Liver (tissue), 9 donors: ENCODE data around the gene UBR4. TPM values are rescaled to one million over a fixed set of nuclear protein-coding genes. Genes with fewer than 3 reads are reported as not detected.

Experiments
- DNase-seq: peaks from one replicate; pipeline ENCODE4 v3.0.0-alpha.2; 2017; ENCODE audit warnings: low spot score
- H3K27ac ChIP-seq, 2 donors: one replicate each; pipeline ENCODE4 v1.7.0; 2013; ENCODE audit warnings: inconsistent platforms in 2 of 2, low read length in 2 of 2, control low read depth in 1 of 2, low read depth in 1 of 2, mild to moderate bottlenecking in 1 of 2
- H3K27me3 ChIP-seq, 4 donors: one replicate each; pipeline versions ENCODE4 v1.6.1 to v1.7.0; 2013; ENCODE audit warnings: low read length in 3 of 4, inconsistent platforms in 1 of 4, mild to moderate bottlenecking in 1 of 4, moderate library complexity in 1 of 4; ENCODE audit not compliant: control insufficient read depth in 4 of 4, insufficient read depth in 4 of 4
- H3K36me3 ChIP-seq, 4 donors: one replicate each; pipeline versions ENCODE4 v1.6.1 to v1.7.0; 2013; ENCODE audit warnings: low read length in 3 of 4, mild to moderate bottlenecking in 3 of 4, low read depth in 1 of 4, moderate library complexity in 1 of 4; ENCODE audit not compliant: control insufficient read depth in 4 of 4, insufficient read depth in 3 of 4
- H3K4me1 ChIP-seq, 4 donors: one replicate each; pipeline versions ENCODE4 v1.6.1 to v1.7.0; 2013; ENCODE audit warnings: low read length in 3 of 4, mild to moderate bottlenecking in 3 of 4, moderate library complexity in 1 of 4; ENCODE audit not compliant: control insufficient read depth in 4 of 4, insufficient read depth in 4 of 4
- H3K4me3 ChIP-seq, 3 donors: one replicate each; pipeline versions ENCODE4 v1.6.1 to v1.7.0; 2013; ENCODE audit warnings: low read length in 3 of 3, control low read depth in 1 of 3, low read depth in 1 of 3, mild to moderate bottlenecking in 1 of 3
- H3K9ac ChIP-seq, 2 donors: one replicate each; pipeline ENCODE4 v1.7.0; 2013; ENCODE audit warnings: low read length in 2 of 2, mild to moderate bottlenecking in 2 of 2, moderate library complexity in 2 of 2, control low read depth in 1 of 2, low read depth in 1 of 2
- H3K9me3 ChIP-seq, 4 donors: one replicate each; pipeline versions ENCODE4 v1.6.1 to v1.7.0; 2013; ENCODE audit warnings: low read length in 3 of 4; ENCODE audit not compliant: control insufficient read depth in 4 of 4
- ATF3 ChIP-seq: IDR thresholded peaks from 2 replicates; pipeline ENCODE4 v1.6.1; 2016; ENCODE audit warnings: antibody characterized with exemption
- CTCF ChIP-seq: fragments of 150-350 bp; IDR thresholded peaks from 2 replicates; pipeline ENCODE4 v1.5.1; 2017; ENCODE audit warnings: improper control_type of control experiment, low read depth, low read length; ENCODE audit not compliant: missing input control
- EGR1 ChIP-seq, 2 donors: IDR thresholded peaks; 2 replicates each; pipeline ENCODE4 v1.6.1; 2016 to 2018; ENCODE audit warnings: antibody characterized with exemption in 2 of 2, low read depth in 2 of 2
- FOXA1 ChIP-seq: IDR thresholded peaks from 2 replicates; pipeline ENCODE4 v1.6.1; 2016; ENCODE audit warnings: antibody characterized with exemption
- FOXA2 ChIP-seq: IDR thresholded peaks from 2 replicates; pipeline ENCODE4 v1.6.1; 2016; ENCODE audit warnings: antibody characterized with exemption
- GABPA ChIP-seq, 2 donors: IDR thresholded peaks in 1 of 2; conservative IDR thresholded peaks in 1 of 2; 2 replicates each; pipeline ENCODE4 v1.6.1; 2016; ENCODE audit warnings: antibody characterized with exemption in 2 of 2, mild to moderate bottlenecking in 1 of 2, moderate library complexity in 1 of 2
- JUND ChIP-seq, 2 donors: IDR thresholded peaks; 2 replicates each; pipeline ENCODE4 v1.6.1; 2016; ENCODE audit warnings: antibody characterized with exemption in 2 of 2
- MAX ChIP-seq: IDR thresholded peaks from 2 replicates; pipeline ENCODE4 v1.6.1; 2016; ENCODE audit warnings: antibody characterized with exemption
- RAD21 ChIP-seq, 2 donors: IDR thresholded peaks; 2 replicates each; pipeline ENCODE4 v1.6.1; 2016; ENCODE audit warnings: antibody characterized with exemption in 2 of 2, mild to moderate bottlenecking in 2 of 2
- REST ChIP-seq: IDR thresholded peaks from 2 replicates; pipeline ENCODE4 v1.6.1; 2016; ENCODE audit warnings: antibody characterized with exemption, mild to moderate bottlenecking
- SP1 ChIP-seq: IDR thresholded peaks from 2 replicates; pipeline ENCODE4 v1.6.1; 2018; ENCODE audit warnings: antibody characterized with exemption, mild to moderate bottlenecking
- TAF1 ChIP-seq: conservative IDR thresholded peaks from 2 replicates; pipeline ENCODE4 v1.6.1; 2016; ENCODE audit warnings: antibody characterized with exemption, mild to moderate bottlenecking
- YY1 ChIP-seq: IDR thresholded peaks from 2 replicates; pipeline ENCODE4 v1.6.1; 2016; ENCODE audit warnings: antibody characterized with exemption, mild to moderate bottlenecking
- ZBTB33 ChIP-seq: IDR thresholded peaks from 2 replicates; pipeline ENCODE4 v1.6.1; 2016; ENCODE audit warnings: antibody characterized with exemption
- WGBS: extraction: QIAGEN DNeasy Blood & Tissue Kit; methylation state at CpG from one replicate; pipeline ENCODE4 v1.1.7; 2013; 5-methylcytosine and 5-hydroxymethylcytosine counted together
- polyA plus RNA-seq, 2 donors: library from polyadenylated mRNA; stranded (reverse) in 1 of 2; unstranded in 1 of 2; fragments of 200-250 nt in 1 of 2; fragments of >200 nt in 1 of 2; fragmentation: Nextera tagmentation in 1 of 2; extraction: Ambion mirVana in 1 of 2; gene quantifications; one replicate each; pipeline versions ENCODE4 v1.2.1 to v1.2.3, GENCODE V29; 2013 to 2015
- total RNA-seq, 2 donors: library from RNA; depleted of rRNA; stranded (reverse); fragments of >200 nt; gene quantifications; one replicate each; pipeline ENCODE4 v1.2.3, GENCODE V29; 2014
- donor health status: healthy.
- donor health status: healthy.
- donor health status: healthy.
- donor health status: healthy.
- donor health status: healthy.

Gene UBR4
- total and polyA plus RNA-seq, 4 donors, result 45.4 to 156 (median 86.9) TPM

GRCh38 chr1:19038732-19039131, 171.3 kb downstream of the UBR4 start:
- H3K27me3 ChIP-seq, result no peaks in the 10 kb centered on the region
- TF ChIP-seq SP1, result no peak
- no peak for TF ChIP-seq CTCF
- no peak for TF ChIP-seq FOXA2
- no peak for TF ChIP-seq GABPA (IDR thresholded peaks at IDR 0.05 in 1 of 2, conservative IDR thresholded peaks at IDR 0.05 in 1 of 2)
- TF ChIP-seq EGR1 (IDR thresholded peaks at IDR 0.05; ENCODE audit: low read depth in 2 of 2), result no peak
- TF ChIP-seq REST, result no peak
- no peak for TF ChIP-seq JUND (IDR thresholded peaks at IDR 0.05)
- no peak for TF ChIP-seq MAX
- TF ChIP-seq TAF1, result no peak
- 93% methylated on average over 5 of the region's 5 CpGs for WGBS
- H3K27ac ChIP-seq, result no peak overlapping the region
- H3K9ac ChIP-seq, result no peak overlapping the region
- no peak for DNase-seq
- H3K4me3 ChIP-seq, result no peak overlapping the region
- no peaks in the 10 kb centered on the region for H3K36me3 ChIP-seq
- H3K4me1 ChIP-seq, result peaks cover 10 to 26% (median 14%) of the 10 kb centered on the region in 4 donors
- H3K9me3 ChIP-seq, result no peaks in the 10 kb centered on the region

GRCh38 chr1:19038096-19038495, 172.0 kb downstream of the UBR4 start:
- H3K36me3 ChIP-seq, result no peaks in the 10 kb centered on the region
- H3K9me3 ChIP-seq, result no peaks in the 10 kb centered on the region
- H3K4me1 ChIP-seq, result peaks cover 11 to 31% (median 19%) of the 10 kb centered on the region in 4 donors
- H3K27ac ChIP-seq, result no peak overlapping the region
- H3K4me3 ChIP-seq, result no peak overlapping the region
- WGBS, result 81% methylated on average over 5 of the region's 5 CpGs
- H3K9ac ChIP-seq, result no peak overlapping the region
- no peaks in the 10 kb centered on the region for H3K27me3 ChIP-seq
- DNase-seq, result no peak
- TF ChIP-seq REST (no peak), EGR1 (IDR thresholded peaks at IDR 0.05; ENCODE audit: low read depth in 2 of 2) (no peak), TAF1 (no peak), ZBTB33 (no peak), MAX (no peak), FOXA1 (no peak), ATF3 (no peak), YY1 (no peak), GABPA (IDR thresholded peaks at IDR 0.05 in 1 of 2, conservative IDR thresholded peaks at IDR 0.05 in 1 of 2) (no peak), SP1 (no peak), RAD21 (IDR thresholded peaks at IDR 0.05) (no peak)
